GM12892 (cell line): ENCODE measurements around the gene BRDT. TPM values are rescaled to one million over a fixed set of nuclear protein-coding genes. Genes with fewer than 3 reads are reported as not detected.

Experiments
- DNase-seq: peaks from one replicate; pipeline ENCODE4 v3.0.0; 2011; ENCODE audit not compliant: insufficient read length
- FAIRE-seq: peaks from 2 replicates; lab custom pipeline; 2011; peaks lifted over from hg19 to GRCh38; lab: Jason Lieb, UNC
- POLR2A ChIP-seq: IDR thresholded peaks from 2 replicates; pipeline ENCODE4 v1.6.1; 2011; ENCODE audit warnings: low read depth, low read length, control low read depth
- POLR2AphosphoS5 ChIP-seq: IDR thresholded peaks from 2 replicates; pipeline ENCODE4 v1.6.1; 2011; ENCODE audit warnings: low read depth, low read length, control low read depth
- TAF1 ChIP-seq: IDR thresholded peaks from 2 replicates; pipeline ENCODE4 v1.6.1; 2011; ENCODE audit warnings: low read depth, mild to moderate bottlenecking, control low read depth, low read length, borderline replicate concordance
- polyA plus RNA-seq: library from polyadenylated mRNA; unstranded; fragments of >200 nt; gene quantifications from one replicate; pipeline ENCODE4 v1.2.1, GENCODE V29; 2012; ENCODE audit warnings: missing spikeins, inconsistent platforms; ENCODE audit not compliant: missing spikeins

BRDT gene
- polyA plus RNA-seq: not detected

DNA sequence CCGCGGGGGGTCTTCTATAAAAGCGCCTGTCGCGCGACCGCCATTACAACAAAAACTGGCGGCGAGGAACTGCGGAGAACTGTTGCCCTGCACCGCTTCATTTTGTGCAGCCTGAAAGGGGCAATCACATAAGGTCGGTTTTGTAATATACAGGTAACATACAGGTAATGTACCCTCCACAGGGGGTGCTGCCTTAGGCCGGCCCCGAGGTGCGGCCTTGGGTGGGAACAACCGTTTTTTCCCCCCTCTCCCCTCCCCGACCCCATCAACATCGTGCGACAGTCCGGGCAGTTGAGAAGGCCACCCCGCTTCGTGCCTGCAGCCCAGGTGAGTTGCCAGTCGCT lies at the start of gene BRDT:
TSS of gene BRDT (plus strand) at position 46 of the 344 bp plus-strand sequence. CDS start 13,354 bp downstream, outside the sequence.
- DNase-seq (no peak), FAIRE-seq (no peak)
- no peak for TF ChIP-seq TAF1
- TF ChIP-seq POLR2AphosphoS5: no peak
- TF ChIP-seq POLR2A: no peak

DNA sequence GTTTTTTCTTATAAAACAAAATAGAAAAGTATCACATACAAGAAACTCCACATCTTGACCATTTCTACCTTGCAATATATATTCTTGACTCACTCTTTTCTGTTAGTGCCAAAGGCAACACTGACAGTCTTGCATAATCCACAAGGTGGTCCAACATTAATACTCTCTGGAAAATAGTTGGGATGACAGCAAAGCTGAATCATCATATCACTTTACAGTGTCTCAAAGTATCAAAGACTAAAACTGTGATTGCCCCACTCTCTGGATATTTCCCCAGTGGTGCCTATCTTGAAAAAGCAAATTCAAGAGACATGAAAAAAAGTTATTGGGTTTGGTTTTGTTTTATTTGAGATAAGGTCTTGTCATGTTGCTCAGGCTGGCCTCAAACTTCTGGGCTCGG lies 48.6 kb upstream of the BRDT start:
- no peak for DNase-seq
- TF ChIP-seq POLR2AphosphoS5 (no peak), POLR2A (no peak), TAF1 (no peak)
- FAIRE-seq: no peak

GRCh38 chr1:91901231-91901630 lies 48.0 kb upstream of the BRDT start:
- FAIRE-seq (no peak), DNase-seq (no peak)

GRCh38 chr1:91912266-91912665 lies 36.9 kb upstream of the BRDT start:
- no peak for TF ChIP-seq POLR2A
- TF ChIP-seq POLR2AphosphoS5: no peak
- TF ChIP-seq TAF1: no peak
- FAIRE-seq (no peak), DNase-seq (no peak)

More at GRCh38 chr1:91901231-91901630, 48.0 kb upstream of the BRDT start:
- TF ChIP-seq POLR2A (no peak), TAF1 (no peak), POLR2AphosphoS5 (no peak)

DNA sequence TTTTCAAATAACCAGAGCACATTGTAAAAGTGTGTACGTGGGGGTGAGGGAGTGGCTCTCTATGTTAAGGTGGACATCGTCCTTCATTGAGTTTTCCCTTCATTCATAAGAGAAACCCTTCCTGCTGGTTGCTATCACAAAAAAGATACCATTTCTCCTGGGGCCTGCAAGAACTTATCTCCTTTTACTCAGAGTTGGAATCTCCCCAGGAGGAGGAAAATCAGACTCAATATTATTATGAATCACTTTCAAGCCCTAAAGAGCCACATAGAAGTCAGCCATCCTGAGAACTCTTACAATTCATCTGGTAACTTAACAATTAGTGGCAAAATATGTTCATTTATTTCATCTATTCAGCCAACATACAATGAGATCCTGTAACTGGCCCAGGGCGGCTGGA lies 36.2 kb upstream of the BRDT start:
- no peak for FAIRE-seq
- DNase-seq: no peak
- TF ChIP-seq POLR2AphosphoS5 (no peak), POLR2A (no peak), TAF1 (no peak)

DNA sequence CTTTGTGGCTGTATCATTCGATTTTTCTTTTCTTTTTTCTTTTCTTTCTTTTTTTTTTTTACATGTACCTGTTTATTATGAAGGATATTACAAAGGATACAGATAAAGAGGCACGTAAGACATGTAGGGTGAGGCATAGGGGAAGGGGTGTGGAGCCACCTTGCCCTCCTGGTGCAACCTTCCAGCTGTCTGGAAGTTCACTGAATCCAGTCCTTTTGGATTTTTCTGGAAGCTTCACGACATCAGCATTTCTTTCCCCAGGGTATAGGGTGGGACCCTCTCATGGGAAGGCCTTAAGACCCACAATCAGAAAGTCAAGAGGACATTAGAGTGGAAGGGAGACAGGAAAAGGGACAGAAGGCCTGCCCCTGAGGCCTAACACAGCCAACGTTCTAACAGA lies 33.2 kb upstream of the BRDT start:
- FAIRE-seq: no peak
- TF ChIP-seq POLR2A (no peak), TAF1 (no peak), POLR2AphosphoS5 (no peak)
- no peak for DNase-seq

GRCh38 chr1:91916811-91917460 lies 32.3 kb upstream of the BRDT start:
- no peak for TF ChIP-seq TAF1
- TF ChIP-seq POLR2A: no peak
- TF ChIP-seq POLR2AphosphoS5: no peak
- FAIRE-seq: no peak

DNA sequence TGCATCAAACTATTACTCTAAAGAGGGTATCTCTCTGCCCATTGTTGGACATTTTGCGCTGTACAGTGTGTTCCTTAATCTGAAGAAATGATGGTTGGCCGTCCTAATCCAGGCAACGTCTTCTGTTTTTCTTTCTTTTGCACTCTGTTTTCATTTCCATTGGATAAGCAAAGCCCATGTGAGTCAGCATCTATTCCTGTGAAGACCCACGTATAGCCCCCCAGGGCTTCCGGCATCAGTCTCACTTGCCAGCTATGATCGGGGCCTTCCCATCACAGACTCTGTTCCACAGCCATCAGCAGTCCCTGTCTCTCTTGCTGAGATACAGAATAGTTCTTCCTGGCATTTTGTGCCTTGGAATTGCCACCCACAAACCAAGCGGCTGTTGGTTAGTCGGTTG lies 29.2 kb upstream of the BRDT start:
- FAIRE-seq (no peak), DNase-seq (no peak)
- no peak for TF ChIP-seq POLR2AphosphoS5

More at GRCh38 chr1:91916811-91917460, 32.3 kb upstream of the BRDT start:
- no peak for DNase-seq

DNA sequence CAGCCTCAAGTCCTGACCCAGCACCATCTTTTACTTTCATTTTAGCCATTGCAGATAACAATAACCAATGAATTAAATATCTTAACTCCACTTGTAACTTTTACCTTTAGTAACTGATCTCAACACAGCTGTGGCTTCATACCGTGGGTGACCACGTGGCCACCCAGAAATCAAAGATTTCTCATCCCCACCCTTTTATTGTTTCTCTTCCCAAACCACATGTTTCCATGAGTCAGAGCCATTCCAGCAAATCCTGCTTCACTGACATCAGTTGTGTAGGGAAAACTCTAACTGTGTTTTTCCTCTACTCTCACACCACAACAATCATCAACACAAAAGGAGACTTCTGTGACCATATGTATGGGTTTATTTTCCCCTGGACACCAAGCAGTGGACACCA lies 25.1 kb upstream of the BRDT start:
- DNase-seq (no peak), FAIRE-seq (no peak)
- TF ChIP-seq POLR2AphosphoS5 (no peak), POLR2A (no peak), TAF1 (no peak)

GRCh38 chr1:91925644-91926435 lies 23.4 kb upstream of the BRDT start:
- no peak for FAIRE-seq

GRCh38 chr1:91928026-91928425 lies 21.2 kb upstream of the BRDT start:
- DNase-seq (no peak), FAIRE-seq (no peak)
- no peak for TF ChIP-seq POLR2A
- no peak for TF ChIP-seq POLR2AphosphoS5
- no peak for TF ChIP-seq TAF1

More at GRCh38 chr1:91925644-91926435, 23.4 kb upstream of the BRDT start:
- no peak for DNase-seq
- TF ChIP-seq POLR2A: no peak

- FAIRE-seq (no peak), DNase-seq (no peak)
- no peak for TF ChIP-seq TAF1
- TF ChIP-seq POLR2A: no peak
- no peak for TF ChIP-seq POLR2AphosphoS5
Measured at GRCh38 chr1:91929250-91929649, 20.0 kb upstream of the BRDT start.
